WTC11 (cell line): Measurements from ENCODE around the gene PCTP.

Source experiments
- ELF4 ChIP-seq: sonication (generic); formaldehyde crosslinking; IDR thresholded peaks from 2 replicates; pipeline ENCODE4 v1.8.1; 2022; ENCODE audit warnings: low read depth, mild to moderate bottlenecking, moderate library complexity, missing genetic modification reagents
- FOXP1 ChIP-seq: sonication (generic); formaldehyde crosslinking; IDR thresholded peaks from 2 replicates; pipeline ENCODE4 v1.8.0; 2022; ENCODE audit warnings: missing genetic modification reagents, mild to moderate bottlenecking, moderate library complexity, borderline replicate concordance
- MXD4 ChIP-seq: fragments of 250-450 bp; sonication (Bioruptor Pico); IDR thresholded peaks from 2 replicates; pipeline ENCODE4 v1.8.0; 2021; ENCODE audit warnings: mild to moderate bottlenecking, moderate library complexity, borderline replicate concordance
- SMAD3 ChIP-seq: sonication (generic); formaldehyde crosslinking; IDR thresholded peaks from 2 replicates; pipeline ENCODE4 v1.8.0; 2022; ENCODE audit warnings: missing genetic modification reagents, mild to moderate bottlenecking, borderline replicate concordance
- TF ChIP-seq, protein P1 (sequence below): sonication (generic); formaldehyde crosslinking; IDR thresholded peaks from 2 replicates; pipeline ENCODE4 v1.8.0; 2022; ENCODE audit warnings: mild to moderate bottlenecking, missing genetic modification reagents
- TF ChIP-seq, protein P2 (sequence below): sonication (generic); formaldehyde crosslinking; IDR thresholded peaks from 2 replicates; pipeline ENCODE4 v1.8.1; 2023; ENCODE audit warnings: mild to moderate bottlenecking, missing genetic modification reagents
- TF ChIP-seq, protein P3 (sequence below): sonication (generic); formaldehyde crosslinking; IDR thresholded peaks from 2 replicates; pipeline ENCODE4 v1.8.1; 2023; ENCODE audit warnings: mild to moderate bottlenecking, missing genetic modification reagents, moderate library complexity

DNA sequence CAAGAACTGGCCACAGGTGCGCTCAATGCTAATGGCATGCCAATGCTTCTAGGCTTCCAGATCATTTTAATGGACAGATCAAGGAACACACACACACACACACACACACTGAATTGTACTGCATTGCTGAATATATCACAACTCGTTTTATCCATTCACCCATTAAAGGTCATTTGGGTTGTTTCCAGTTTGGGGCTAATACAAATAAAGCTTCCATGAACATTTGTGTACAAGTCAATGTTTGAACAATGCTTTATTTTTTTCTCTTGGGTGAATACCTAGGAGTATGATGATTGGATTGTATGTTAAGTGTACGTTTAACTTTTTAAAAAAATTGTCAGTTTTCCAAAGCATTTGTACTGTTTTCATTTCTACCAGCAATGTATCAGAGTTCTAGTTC, 3.6 kb upstream of the PCTP start:
- TF ChIP-seq, protein P1, sequence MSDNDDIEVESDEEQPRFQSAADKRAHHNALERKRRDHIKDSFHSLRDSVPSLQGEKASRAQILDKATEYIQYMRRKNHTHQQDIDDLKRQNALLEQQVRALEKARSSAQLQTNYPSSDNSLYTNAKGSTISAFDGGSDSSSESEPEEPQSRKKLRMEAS (CRISPR knock-in tag), result no peak
- no peak for TF ChIP-seq ELF4
- TF ChIP-seq FOXP1 (CRISPR knock-in tag), result no peak
- TF ChIP-seq, protein P2, sequence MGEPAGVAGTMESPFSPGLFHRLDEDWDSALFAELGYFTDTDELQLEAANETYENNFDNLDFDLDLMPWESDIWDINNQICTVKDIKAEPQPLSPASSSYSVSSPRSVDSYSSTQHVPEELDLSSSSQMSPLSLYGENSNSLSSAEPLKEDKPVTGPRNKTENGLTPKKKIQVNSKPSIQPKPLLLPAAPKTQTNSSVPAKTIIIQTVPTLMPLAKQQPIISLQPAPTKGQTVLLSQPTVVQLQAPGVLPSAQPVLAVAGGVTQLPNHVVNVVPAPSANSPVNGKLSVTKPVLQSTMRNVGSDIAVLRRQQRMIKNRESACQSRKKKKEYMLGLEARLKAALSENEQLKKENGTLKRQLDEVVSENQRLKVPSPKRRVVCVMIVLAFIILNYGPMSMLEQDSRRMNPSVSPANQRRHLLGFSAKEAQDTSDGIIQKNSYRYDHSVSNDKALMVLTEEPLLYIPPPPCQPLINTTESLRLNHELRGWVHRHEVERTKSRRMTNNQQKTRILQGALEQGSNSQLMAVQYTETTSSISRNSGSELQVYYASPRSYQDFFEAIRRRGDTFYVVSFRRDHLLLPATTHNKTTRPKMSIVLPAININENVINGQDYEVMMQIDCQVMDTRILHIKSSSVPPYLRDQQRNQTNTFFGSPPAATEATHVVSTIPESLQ (CRISPR knock-in tag), result no peak
- no peak for TF ChIP-seq SMAD3 (CRISPR knock-in tag)
- TF ChIP-seq, protein P3, sequence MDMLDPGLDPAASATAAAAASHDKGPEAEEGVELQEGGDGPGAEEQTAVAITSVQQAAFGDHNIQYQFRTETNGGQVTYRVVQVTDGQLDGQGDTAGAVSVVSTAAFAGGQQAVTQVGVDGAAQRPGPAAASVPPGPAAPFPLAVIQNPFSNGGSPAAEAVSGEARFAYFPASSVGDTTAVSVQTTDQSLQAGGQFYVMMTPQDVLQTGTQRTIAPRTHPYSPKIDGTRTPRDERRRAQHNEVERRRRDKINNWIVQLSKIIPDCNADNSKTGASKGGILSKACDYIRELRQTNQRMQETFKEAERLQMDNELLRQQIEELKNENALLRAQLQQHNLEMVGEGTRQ (CRISPR knock-in tag), result no peak
- TF ChIP-seq MXD4 (CRISPR knock-in tag), result no peak
